GM21619 (cell line): ENCODE results near the gene TASOR2.

Source experiments
- ATAC-seq: cut with Tn5 transposase; IDR thresholded peaks from one replicate; pipeline ENCODE4 v1.9.1; 2021; ENCODE audit not compliant: unreplicated experiment

Gene TASOR2

DNA sequence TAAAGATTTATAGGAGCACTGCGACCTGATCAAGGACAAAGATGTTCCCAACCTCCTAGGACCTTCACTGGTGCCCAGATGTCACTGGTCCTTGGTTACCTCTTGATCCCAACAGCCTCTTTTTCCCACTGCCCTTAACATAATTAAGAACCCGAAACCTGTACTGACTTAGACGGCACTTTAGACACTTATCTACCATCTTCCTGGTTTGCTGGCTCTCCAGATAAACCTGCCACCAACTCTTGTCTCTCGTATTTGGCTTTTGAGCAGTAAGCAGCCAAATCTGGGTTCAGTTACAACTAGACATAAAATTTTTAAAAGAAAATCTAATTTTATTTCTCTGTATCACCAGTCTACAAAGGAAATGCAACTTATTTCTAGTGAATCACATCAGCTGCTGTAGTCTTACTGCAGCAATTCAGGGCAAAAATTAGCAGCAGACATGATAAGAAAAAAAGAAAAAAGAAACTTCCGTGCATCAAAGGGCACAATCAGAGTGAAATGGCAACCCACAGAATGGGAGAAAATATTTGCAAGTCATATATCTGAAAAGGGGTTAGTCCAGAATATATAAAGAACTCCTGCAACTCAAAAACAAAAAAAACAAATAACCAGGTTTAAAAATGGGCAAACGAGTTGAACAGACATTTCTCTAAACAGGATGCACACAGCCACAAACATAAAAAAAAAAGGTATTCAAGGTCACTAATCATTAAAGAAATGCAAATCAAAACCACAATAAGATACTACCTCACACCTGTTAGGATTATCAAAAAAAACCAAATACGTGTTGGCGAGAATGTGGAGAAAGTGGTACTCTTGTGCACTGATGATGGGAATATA lies 27.7 kb upstream of the TASOR2 start:
- peak; percentile 52 for ATAC-seq

DNA sequence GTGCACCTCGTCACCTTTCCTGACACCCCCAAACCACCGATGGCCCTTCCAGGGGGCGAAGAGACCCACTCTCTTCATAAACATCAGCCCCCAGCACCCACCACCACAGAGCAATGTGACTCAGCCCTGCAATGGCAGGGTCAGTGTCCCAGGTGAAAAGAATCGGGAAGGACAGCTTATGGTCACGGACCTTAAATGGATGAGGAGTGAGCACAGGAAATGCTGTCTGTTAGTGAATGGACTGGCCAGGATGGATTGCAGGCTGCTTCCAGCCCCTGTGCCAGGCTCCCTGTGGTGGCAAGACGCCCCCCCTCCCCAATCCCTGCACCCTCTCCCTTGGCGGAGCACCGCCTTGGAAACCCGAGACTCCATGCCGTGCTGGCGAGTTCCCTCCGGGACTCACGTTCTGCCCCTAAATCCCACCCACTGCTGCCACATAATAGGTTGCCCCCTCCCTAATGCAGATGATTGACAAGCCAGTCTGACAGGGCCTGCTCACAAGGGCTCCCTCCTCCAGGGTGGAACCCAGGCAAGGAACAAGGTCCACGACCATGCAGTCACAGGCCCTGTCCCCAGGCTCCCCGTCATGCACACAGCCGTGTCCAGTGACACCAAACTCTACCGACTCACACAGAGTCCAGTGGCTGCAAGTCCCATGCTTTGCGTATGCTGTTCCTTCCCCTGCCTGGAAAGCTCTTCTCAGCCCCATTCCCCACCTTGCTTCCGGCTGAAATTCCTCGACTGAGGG lies 25.6 kb upstream of the TASOR2 start:
- ATAC-seq = no peak

- ATAC-seq = peak; percentile 62
Measured at GRCh38 chr10:5659702-5660528, 24.7 kb upstream of the TASOR2 start.

GRCh38 chr10:5661043-5661442 lies 23.6 kb upstream of the TASOR2 start:
- no peak for ATAC-seq

DNA sequence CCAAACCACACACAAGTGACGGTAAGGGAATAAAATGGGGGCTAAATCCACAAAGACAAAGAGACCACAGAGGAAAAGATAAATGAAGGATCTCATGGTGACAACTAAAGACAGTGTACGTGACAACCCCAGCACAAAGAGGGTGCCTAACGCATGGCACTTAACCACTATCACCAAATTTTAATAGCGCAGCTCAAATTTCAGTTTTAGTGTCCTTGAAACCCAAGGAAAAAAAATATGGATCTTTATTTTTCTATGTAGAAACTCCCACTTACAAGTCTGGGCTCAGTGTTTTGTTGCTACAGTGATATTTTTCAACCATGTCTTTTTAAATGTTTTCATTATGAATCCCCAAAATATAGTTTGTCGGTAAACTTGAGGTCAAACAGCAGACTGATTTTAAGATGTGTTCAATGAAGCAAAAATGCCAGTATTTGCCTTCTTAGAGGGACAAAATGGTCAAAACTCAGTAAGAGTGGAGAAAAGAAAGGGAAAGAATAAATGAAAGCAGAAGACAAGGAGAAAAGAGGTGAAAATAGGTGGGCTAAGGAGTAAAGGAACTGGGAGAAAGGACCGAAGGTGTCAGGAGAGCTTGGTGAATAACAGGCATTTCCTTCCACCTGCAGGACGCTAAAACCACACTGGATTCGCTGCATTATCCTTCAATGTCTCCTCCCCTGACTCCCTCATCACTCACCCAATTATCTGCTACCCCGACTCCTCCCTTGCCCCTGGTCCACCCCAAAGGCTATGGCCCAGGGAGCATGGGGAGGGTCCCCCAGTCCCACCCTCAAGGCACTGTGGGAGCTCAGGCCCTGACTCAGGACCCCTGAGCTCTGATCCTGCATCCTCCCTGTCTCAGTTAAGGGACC lies 21.7 kb upstream of the TASOR2 start:
- no peak for ATAC-seq

- ATAC-seq = no peak
Measured at GRCh38 chr10:5663692-5664427, 20.8 kb upstream of the TASOR2 start.

- ATAC-seq = no peak
Measured at GRCh38 chr10:5665373-5666007, 19.1 kb upstream of the TASOR2 start.

- ATAC-seq = peak; percentile 77
Measured at GRCh38 chr10:5666008-5666840, 18.4 kb upstream of the TASOR2 start, which contains the start of gene ASB13. Gene ASB13 (minus strand): TSS chr10:5666595. CDS start chr10:5666551, 44 bp downstream.

DNA sequence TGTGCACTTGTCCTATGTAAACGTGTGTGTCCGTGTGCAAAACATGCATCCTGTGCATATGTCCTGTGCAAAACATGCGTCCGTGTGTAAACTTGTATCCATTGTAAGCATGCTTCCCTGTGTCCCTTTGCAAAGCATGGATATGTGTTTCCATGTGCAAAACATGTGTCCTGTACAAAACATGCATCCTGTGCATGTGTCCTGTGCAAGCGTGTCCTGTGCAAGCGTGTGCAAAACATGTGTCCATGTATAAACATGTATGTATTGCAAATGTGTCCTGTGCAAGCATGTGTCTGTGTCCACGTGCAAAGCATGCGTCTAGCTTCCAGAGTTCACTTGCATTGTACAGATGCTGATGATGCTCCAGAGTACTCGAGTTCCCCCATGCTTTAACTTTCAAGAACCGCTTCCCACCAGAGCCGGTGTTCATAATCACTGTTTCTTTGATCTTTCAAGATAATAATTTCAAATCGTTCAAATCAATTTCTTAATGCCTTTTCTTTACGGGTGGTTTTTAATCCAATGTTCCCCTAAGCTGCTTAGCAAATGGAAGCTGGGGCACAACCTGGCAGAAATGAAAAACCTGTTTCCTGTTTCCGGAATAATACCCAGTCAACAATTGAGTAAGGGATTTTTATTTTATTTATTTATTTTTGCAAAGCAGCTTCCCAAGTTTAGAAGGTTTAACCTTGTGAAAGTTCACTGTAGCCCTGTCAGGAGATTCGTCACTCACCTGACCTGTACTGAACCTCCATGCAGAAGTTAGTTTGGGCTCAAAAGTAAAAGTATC lies 17.6 kb upstream of the TASOR2 start:
- no peak for ATAC-seq

DNA sequence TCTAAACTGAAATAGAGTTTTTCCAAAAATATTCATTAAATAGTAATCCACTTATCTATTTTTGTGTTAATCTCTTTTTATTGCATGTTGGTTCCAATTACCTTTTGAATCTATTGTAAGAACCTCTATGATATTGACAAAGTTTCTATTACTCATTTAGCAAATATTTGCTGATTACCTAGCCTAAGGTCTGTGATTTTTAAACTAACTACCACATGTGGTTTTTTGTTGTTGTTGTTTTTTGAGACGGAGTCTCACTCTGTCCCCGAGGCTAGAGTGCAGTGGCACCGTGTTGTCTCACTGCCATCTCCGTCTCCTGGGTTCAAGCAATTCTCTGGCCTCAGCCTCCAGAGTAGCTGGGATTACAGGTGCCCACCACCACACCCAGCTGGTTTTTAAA lies 16.2 kb upstream of the TASOR2 start:
- ATAC-seq = no peak

GRCh38 chr10:5669604-5670003 lies 15.0 kb upstream of the TASOR2 start:
- no peak for ATAC-seq

DNA sequence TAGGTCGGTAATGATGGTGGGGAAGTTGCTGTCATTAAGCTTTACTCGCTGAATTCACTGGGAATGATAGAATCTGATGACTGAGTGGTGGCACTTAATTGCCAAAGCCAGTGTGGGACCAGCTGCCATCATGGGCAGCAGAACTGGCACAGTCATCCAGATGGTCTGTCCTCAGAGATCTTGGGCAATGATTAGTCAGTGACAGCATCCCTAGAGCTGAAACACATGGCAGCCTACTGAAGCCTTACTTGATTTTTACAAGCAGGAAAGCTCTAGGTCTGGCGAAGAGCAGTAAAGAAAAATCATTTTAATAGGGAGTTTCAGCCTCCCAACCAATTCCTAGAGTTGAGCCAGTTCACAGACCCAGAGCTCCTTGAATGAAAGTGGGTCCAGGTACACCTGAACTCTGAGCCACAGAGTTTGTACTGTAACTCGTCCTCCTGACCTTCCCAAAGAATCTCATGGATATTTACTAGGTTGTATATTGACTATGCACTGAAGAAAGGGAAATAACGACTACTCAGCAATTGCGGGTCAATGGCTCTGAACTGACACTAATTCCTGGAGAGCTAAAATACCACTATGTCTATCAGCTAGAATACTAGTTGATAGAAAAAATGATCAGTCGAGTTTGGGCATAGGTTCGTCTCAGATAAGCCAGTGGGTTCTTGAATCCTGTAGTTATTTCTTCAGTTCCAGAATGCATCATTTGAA lies 13.8 kb upstream of the TASOR2 start:
- no peak for ATAC-seq

DNA sequence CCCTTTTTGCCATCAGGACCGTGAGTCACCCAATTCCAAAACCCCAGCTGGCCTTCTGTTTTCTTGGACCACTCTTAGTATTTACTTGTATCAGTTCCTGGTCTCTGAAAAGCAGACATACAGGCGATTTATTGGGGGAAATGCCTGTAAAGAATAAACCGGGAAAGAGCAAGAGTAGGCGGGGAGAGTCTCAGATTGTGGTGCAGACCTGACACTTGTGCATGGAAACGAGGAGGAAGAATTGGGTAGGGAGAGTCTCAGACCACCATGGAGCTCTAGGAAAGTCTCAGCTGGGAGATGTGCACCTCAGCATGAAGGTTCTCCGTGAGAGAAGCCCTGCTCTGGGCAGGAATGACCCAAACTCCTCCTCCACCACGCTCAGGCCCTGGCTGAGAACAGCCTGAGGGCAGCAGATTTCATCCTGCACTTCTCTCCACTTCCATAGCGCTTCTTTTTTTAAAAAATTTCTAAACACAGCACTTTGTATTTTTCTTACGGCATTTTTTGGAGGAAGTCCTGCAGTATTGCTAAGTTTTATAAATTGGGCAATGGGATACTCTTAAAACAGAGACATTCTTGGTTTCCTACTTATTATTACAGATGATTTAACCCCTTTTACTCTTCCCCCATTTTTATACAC lies 6.1 kb upstream of the TASOR2 start:
- no peak for ATAC-seq

- no peak for ATAC-seq
Measured at GRCh38 chr10:5679037-5679435, 5.6 kb upstream of the TASOR2 start.

DNA sequence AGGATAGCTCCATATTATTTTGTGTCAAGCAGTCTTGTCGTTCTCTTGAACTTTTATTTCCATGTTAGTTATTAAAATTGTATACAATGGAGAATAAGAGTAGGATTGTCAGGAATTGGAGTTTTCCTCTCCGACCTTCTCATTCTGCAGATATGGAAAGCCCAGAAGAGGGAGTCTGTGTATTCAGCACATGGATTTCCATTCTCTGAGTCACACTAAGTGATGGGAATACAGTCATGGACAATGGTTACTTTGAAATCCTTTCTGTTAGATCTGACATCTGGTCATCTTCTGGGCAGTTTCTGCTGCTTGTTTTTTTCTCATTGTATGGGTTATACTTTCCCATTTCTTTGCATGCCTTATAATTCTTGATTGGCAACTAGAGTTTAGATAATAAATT lies 5.0 kb upstream of the TASOR2 start:
- no peak for ATAC-seq

- no peak for ATAC-seq
Measured at GRCh38 chr10:5681930-5682329, 2.7 kb upstream of the TASOR2 start.
